PC-9 (cell line): ENCODE results near the gene CMC1.

Experiments used
- CTCF ChIP-seq: fragments of 200-600 bp; sonication (generic); conservative IDR thresholded peaks from 2 replicates; pipeline ENCODE4 v1.6.1; 2017; ENCODE audit warnings: mixed run types, antibody characterized with exemption, mild to moderate bottlenecking, moderate library complexity
- EZH2 ChIP-seq: fragments of 200-600 bp; sonication (generic); IDR thresholded peaks from 2 replicates; pipeline ENCODE4 v1.8.0; 2017; ENCODE audit warnings: antibody characterized with exemption, low read depth

GRCh38 chr3:28337230-28337629 lies 95.8 kb downstream of the CMC1 start:
- TF ChIP-seq CTCF, result no peak
- TF ChIP-seq EZH2, result no peak
